HG03064 (cell line): ENCODE results near the gene WDR91.

Source experiments
- ATAC-seq: cut with Tn5 transposase; IDR thresholded peaks from one replicate; pipeline ENCODE4 v1.9.1; 2021; ENCODE audit warnings: low read depth; ENCODE audit not compliant: unreplicated experiment

Gene WDR91

GRCh38 chr7:135143885-135144668 is 67.2 kb downstream of the WDR91 start:
- ATAC-seq = no peak
